GM18511 (cell line): ENCODE data around the gene NDUFAF8.

Experiments
- ATAC-seq: cut with Tn5 transposase; IDR thresholded peaks from one replicate; pipeline ENCODE4 v1.9.1; 2021; ENCODE audit warnings: mild to moderate bottlenecking, moderate library complexity; ENCODE audit not compliant: unreplicated experiment

Gene NDUFAF8

DNA sequence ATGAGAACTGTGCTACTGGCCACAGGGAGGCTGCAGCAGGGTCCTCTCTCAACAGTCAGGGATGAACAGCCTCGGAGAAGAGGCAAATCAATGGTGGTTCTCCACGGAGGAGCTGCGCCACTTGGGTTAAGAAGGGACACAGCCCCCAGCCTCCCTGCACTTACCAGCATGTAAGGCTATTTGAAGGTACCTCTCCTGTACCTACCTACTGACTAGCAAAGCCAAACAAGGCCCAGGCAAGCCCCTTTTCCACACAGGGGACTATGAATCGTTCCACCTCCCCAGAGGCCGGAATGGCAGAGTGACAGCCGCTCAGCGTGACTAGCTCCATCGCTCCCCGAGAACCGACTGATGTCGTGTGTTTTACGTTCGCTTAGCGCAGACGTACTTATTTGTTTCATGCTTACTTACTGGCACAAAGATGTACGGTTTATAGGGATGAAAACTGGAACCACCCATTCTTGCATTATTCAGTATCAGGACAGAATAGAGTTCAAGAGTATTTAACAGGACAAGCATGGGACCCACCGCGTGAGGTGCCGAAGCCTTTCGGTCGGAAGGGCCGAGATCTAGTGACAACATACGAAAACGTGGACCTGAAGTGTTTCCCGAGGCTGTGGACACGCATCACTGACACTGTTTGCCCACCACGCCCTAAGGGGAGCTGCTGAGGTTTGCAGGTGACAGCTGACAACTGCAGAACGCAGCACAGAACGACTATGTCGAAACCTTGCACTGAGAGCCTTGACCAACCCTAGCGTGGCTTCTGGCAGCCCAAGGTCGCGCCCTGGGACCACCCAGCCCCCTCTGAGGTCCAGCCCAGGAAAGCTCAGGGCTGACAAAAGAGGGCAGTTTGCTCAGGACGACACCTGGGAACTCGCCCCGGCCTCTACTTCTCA, 1.3 kb upstream of the NDUFAF8 start:
- ATAC-seq: no peak

DNA sequence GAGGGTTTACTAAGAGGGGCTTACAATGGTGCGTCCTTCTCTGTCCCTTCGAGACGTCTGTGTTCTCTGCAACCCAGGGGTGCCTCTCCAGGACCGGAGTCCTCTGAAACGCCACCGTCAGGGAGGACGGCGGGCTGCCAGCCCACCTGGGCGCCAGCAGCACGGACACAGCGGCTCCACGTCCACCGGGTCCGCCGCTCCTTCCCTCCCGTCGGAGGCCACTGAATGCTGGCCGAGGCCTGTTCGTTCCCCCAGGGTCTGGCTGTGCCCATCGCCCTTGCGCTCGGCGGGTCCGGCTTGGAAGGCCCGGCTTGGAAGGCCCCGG, 666 bp upstream of the NDUFAF8 start:
- no peak for ATAC-seq

DNA sequence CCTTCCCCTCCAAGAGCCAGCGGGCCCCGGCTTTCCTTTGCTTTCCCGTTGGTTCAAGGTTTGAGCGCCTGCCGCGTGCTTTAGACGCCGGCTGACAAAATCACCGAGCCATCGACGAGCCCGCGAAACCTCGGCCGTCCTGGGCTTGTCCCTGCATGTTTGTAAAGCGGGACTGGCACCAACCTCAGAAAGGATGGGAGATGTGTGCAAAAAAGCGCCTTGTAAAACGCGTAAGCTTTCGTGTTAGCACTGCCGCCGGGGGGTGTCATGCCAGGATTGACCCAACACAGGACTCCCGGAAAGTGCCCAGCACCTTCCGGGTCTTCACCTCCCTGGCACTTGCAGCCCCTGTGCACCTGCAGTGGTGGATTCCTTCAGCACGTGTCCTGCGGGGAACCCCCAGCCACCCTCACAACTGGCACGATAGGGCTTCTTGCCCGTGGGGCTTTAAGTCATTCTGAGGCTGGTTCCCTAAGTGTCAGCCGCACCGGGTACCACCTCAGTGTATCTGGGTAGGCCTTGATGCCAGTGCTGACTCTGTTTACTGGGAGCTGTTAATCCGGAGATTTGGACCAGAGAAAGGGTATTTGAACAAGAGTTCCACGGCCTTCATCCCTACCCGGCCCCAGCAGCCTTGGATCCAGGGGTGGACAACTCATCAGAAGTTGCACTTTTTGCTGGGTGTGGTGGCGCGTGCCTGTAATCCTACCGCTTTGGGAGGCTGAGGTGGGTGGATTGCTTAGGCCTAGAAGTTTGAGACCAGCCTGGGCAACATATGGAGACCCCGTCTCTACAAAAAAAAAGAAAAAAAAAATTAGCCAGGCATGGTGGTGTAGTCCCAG, 817 bp downstream of the NDUFAF8 start:
- ATAC-seq: no peak

GRCh38 chr17:81240761-81241160, 1.6 kb downstream of the NDUFAF8 start:
- no peak for ATAC-seq

DNA sequence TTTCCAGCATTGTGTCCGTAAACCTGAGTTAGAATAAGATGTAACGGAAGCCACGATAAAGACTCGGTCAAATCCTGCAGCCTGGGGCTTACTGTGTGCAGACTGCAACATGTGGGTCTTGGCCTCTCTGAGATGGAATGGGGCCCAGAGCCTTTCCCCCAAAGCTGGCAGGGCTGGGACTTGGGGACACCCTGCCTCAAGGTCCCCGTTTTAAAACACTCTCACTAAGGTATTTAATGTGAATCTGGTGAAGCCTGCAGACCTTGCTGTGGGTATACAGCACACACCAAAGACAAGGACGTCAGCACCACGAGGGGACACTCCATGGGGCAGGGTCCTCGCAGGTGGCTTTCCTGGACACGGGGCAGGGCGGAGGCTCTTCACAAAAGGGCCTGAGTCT, 2.1 kb downstream of the NDUFAF8 start:
- no peak for ATAC-seq

GRCh38 chr17:81241648-81242420, 2.7 kb downstream of the NDUFAF8 start:
- no peak for ATAC-seq

- no peak for ATAC-seq
These were observed 3.6 kb downstream of the NDUFAF8 start for GRCh38 chr17:81242421-81243332.

- ATAC-seq: no peak
These were observed 4.2 kb downstream of the NDUFAF8 start for GRCh38 chr17:81243333-81243664.

GRCh38 chr17:81244358-81245023, 5.4 kb downstream of the NDUFAF8 start:
- ATAC-seq: no peak

DNA sequence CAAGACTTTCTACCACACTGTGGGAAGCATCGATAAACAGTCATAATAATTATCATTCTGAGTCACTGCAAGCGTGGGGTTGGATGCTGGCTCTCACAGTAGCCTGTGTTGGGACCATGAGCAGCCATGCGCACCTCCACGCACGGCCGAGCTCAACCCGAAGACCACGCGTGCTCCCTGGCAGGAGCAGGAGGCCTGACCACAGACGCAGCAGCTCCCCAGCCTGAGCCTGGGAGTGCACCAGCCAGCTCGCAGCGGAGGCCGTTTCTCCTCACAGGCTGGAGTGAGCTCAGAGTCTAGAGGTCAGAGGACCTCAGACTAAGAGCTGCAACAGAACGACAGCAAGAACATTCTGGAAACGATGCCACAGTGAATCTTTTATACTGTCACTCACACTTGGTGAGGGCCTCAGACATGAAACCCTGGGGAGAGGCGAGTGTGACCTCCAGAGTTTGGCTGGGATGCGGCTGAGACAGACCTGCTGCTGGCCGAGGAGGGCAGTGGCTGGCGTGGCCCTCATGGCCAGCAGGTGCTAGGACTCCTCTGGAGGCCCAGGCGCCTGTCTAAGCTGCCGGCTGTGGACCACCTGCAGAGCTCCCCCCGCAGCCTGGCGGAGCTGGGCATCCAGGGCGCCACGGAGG, 6.0 kb downstream of the NDUFAF8 start:
- ATAC-seq: no peak

- ATAC-seq: no peak
These were observed 6.7 kb downstream of the NDUFAF8 start for GRCh38 chr17:81245665-81246342.

DNA sequence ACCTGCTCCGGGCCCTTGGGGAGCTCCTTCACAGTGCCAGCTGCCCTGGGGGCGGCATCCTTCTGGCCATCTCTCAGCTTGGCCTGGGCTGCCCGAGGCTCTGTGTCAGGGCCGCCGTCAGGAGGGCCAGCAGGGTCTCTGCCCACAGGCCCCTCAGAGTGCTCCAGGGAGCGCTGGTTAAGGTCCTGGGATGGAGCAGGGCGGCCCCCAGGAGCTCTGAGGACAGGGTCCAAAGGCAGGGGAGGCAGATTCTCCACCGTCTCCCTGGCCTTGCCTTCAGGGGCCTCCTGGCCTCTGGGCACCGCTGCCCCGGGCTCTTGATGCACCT, 7.2 kb downstream of the NDUFAF8 start:
- ATAC-seq: no peak

DNA sequence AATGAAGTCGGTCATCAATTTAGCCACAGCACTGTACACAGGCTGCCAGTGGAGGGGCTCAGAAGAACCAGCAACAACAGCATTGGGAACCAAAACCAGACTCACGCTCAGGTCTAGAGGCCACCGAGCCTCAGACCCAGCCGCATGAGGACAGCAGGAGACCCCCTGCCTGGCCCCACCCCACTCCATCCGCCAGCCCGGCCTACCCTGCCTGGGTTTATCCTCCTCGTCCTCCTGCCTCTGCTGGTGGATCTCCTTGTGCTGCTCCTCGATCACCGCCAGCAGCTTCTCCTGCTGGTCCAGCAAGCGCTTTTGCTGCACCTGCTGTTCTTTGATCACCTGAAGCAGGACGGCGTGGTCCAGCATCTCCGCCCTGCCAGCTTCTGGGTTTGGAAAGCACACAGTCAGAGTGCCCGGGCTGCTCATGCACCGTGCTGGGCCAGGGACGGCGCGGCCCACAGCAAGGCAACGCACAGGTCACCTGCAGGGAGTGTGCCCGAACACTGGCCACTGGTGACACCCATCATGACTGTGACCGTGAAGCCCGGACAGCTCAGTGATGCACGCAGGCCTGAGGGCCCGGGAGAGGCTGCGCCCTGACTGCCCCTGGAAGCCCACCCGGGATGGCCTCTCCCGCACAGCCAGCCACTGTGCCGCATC, 7.7 kb downstream of the NDUFAF8 start:
- ATAC-seq: no peak

- ATAC-seq: no peak
These were observed 8.3 kb downstream of the NDUFAF8 start for GRCh38 chr17:81247339-81247990.

DNA sequence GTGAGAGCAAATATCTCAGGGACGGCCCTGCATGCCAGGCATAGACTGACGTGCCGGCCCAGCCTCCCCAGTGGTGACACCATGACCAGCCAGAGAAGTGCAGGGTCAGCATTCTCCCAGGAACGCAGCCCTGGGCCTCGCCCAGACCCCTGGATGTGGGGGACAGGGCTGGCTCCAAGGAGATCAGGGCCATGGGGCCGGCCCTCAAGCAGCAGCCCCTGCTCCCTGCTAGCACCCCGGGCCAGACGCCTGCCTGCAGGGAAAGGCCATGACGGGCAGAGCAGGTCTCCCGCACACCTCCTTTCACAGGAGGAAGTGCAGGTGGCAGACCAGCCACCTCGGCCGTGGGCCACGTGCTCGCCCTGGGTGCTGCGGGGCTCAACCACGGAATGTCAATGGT, 9.5 kb downstream of the NDUFAF8 start:
- no peak for ATAC-seq

- ATAC-seq: no peak
These were observed 10.3 kb downstream of the NDUFAF8 start for GRCh38 chr17:81249223-81250040.
